OCI-LY7 (cell line): ENCODE measurements around the gene ADAMTS9.

Experiments used
- EZH2phosphoT487 ChIP-seq: fragments of 200-600 bp; sonication (generic); IDR thresholded peaks from 2 replicates; pipeline ENCODE4 v1.6.1; 2018; ENCODE audit warnings: low read depth, borderline replicate concordance, mild to moderate bottlenecking, mixed run types, antibody characterized with exemption, low read length, moderate library complexity, mixed read lengths
- TF ChIP-seq, protein P1 (sequence below): fragments of 200-600 bp; sonication (generic); conservative IDR thresholded peaks from 2 replicates; pipeline ENCODE4 v1.5.1; 2014; ENCODE audit warnings: mild to moderate bottlenecking, antibody characterized with exemption, low read length, moderate library complexity, mixed read lengths

DNA sequence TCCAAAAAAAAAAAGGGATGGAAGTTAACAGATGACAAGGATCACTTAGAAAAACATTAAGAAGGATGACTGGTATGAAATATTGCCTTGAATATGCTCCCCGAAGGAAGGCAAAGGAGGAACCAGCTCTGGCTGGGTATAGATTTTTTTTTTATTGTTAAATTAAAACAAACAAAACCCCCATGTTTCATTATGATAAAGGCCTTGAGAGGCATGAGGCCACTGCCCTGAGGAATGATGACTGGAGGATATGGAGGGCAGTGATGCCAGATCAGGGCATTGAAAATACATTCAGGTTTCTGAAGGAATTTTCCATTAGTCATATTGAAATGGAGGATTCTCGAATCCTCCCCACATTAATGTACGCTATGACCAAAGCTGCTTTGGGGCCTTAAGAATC, 120.9 kb downstream of the ADAMTS9 start:
- TF ChIP-seq, protein P1, sequence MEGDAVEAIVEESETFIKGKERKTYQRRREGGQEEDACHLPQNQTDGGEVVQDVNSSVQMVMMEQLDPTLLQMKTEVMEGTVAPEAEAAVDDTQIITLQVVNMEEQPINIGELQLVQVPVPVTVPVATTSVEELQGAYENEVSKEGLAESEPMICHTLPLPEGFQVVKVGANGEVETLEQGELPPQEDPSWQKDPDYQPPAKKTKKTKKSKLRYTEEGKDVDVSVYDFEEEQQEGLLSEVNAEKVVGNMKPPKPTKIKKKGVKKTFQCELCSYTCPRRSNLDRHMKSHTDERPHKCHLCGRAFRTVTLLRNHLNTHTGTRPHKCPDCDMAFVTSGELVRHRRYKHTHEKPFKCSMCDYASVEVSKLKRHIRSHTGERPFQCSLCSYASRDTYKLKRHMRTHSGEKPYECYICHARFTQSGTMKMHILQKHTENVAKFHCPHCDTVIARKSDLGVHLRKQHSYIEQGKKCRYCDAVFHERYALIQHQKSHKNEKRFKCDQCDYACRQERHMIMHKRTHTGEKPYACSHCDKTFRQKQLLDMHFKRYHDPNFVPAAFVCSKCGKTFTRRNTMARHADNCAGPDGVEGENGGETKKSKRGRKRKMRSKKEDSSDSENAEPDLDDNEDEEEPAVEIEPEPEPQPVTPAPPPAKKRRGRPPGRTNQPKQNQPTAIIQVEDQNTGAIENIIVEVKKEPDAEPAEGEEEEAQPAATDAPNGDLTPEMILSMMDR, result no peak
- TF ChIP-seq EZH2phosphoT487, result no peak
